ENCODE measurements around the gene PROB1.
A peak's percentile ranks its signal among the peaks of the same experiment; 100 is the strongest.
"Not testable (repeated sequence)": the region's sequence is repeated elsewhere in the genome, so short reads cannot be mapped to it uniquely, and the experiment has no call there.

Gene PROB1

GRCh38 chr5:139371482-139372435, 23.1 kb downstream of the PROB1 start:
- no peak for DNase-seq
- CTCF ChIA-PET, result no interaction called here
- H3K4me1 Mint-ChIP-seq, result peaks cover 13% of the 10 kb centered on the region
- H3K4me3 Mint-ChIP-seq, result no peak overlapping the region
- peaks cover 23% of the 10 kb centered on the region for H3K36me3 Mint-ChIP-seq
- no peaks in the 10 kb centered on the region for H3K27me3 Mint-ChIP-seq
- H3K9me3 Mint-ChIP-seq, result no peaks in the 10 kb centered on the region
- peak overlapping the region; percentile 55 for H3K27ac Mint-ChIP-seq

DNA sequence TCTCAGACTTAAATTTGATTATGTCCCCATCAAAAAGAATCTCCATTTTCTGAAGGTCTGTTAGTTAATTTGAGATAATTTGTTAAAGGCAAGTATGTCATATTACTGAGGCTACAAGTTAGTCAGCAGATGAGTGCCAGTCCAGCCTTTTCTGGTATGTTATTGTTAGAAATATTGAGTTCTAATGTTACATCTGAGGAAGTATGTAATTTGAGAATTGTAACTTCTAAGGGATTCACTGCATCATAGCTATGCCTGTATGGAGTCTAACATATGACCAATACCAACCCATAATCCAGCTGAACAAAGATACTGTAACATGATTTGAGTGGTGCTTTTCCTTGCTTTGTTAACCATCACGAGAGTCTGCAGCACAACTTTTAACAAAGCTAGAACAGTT, 25.7 kb downstream of the PROB1 start:
- DNase-seq, result no peak
- Mint-ChIP-seq H3K9me3 (no peaks in the 10 kb centered on the region), H3K4me1 (peaks cover 13% of the 10 kb centered on the region), H3K36me3 (peaks cover 35% of the 10 kb centered on the region), H3K27me3 (no peaks in the 10 kb centered on the region), H3K4me3 (no peak overlapping the region), H3K27ac (no peak overlapping the region)
- CTCF ChIA-PET, result interaction anchor here (0.9 to 1.9 kb wide), 8 partner anchors 8 to 118 kb away, joined by 3 to 4 read pairs (median 3); no protein-coding TSS in a partner anchor

DNA sequence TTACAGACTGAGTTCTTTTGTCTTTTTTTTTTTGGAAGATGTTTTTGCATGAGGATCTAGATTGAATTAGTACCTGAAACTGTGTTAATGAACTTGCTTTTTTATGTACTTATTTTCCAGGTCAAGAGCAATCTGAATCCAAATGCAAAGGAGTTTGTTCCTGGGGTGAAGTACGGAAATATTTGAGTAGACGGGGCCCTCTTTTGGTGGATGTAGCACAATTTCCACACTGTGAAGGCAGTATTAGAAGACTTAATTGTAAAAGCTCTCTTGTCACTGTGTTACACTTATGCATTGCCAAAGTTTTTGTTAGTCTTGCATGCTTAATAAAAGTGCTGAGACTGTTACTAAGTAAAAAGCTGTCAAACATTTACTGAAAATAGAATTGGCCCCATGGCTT, 26.3 kb downstream of the PROB1 start:
- Mint-ChIP-seq H3K27ac (no peak overlapping the region), H3K9me3 (no peaks in the 10 kb centered on the region), H3K4me3 (no peak overlapping the region), H3K4me1 (peaks cover 13% of the 10 kb centered on the region), H3K27me3 (no peaks in the 10 kb centered on the region), H3K36me3 (peaks cover 41% of the 10 kb centered on the region)
- no peak for DNase-seq
- CTCF ChIA-PET, result interaction anchor here (0.9 to 1.9 kb wide), 6 partner anchors 12 to 118 kb away, joined by 3 to 4 read pairs (median 4); no protein-coding TSS in a partner anchor

- Mint-ChIP-seq H3K27me3 (no peaks in the 10 kb centered on the region), H3K36me3 (peaks cover 35% of the 10 kb centered on the region), H3K9me3 (no peaks in the 10 kb centered on the region), H3K4me3 (no peak overlapping the region), H3K4me1 (no peaks in the 10 kb centered on the region), H3K27ac (no peak overlapping the region)
- CTCF ChIA-PET, result interaction anchor here (0.5 to 1.3 kb wide), 2 partner anchors 29 to 76 kb away, joined by 3 to 4 read pairs; no protein-coding TSS in a partner anchor
- DNase-seq, result no peak
Measured at GRCh38 chr5:139364466-139364865, 30.4 kb downstream of the PROB1 start.

DNA sequence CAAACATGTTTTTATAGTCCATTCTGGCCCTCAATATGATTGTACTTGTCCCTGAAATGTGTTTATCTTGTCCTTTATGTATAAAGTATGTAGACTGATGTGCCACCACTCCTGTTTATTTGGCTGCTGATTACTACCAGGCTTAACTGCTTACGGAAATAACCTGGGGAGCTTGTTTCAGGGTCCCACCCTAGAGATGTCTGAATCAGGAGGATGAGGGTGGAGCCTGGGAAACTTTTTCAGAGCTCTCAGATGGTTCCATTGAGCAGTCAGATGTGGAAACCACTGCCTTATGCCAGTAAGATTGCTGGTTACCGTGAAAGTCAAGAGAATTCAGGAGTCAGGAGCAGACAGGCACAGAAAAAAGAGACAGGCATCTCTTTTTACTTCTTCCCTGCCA, 31.0 kb downstream of the PROB1 start:
- Mint-ChIP-seq H3K9me3 (no peaks in the 10 kb centered on the region), H3K4me3 (no peak overlapping the region), H3K36me3 (peaks cover 33% of the 10 kb centered on the region), H3K4me1 (no peaks in the 10 kb centered on the region), H3K27me3 (no peaks in the 10 kb centered on the region), H3K27ac (no peak overlapping the region)
- no peak for DNase-seq
- CTCF ChIA-PET, result interaction anchor here (0.5 to 1.3 kb wide), 2 partner anchors 28 to 75 kb away, joined by 3 to 4 read pairs; no protein-coding TSS in a partner anchor

DNA sequence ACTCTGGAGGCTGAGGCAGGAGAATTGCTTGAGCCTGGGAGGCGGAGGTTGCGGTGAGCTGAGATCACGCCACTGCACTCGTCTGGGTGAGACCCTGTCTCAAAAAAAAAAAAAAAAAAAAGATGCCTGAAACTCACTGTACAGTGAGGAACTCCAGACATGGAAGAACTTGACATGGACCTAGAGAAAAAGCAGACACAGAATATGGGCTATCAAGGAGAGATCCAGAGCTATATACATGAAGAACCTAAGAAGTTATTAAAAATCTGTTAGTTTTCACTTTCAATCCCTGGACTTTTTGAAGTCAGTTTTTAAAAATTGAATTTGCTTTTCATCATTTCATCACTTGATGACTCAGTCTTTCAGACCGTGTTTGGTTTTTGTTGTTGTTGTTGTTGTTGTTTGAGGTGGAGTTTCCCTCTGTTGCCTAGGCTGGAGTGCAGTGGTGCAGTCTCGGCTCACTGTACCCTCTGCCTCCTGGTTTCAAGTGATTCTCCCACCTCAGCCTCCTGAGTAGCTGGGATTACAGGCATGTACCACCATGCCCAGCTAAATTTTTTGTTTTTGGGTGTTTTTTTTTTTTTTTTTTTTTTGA, 33.0 kb downstream of the PROB1 start:
- peaks cover 33% of the 10 kb centered on the region for H3K36me3 Mint-ChIP-seq

GRCh38 chr5:139360384-139360783, 34.5 kb downstream of the PROB1 start:
- CTCF ChIA-PET, result no interaction called here
- Mint-ChIP-seq H3K4me3 (no peak overlapping the region), H3K27me3 (no peaks in the 10 kb centered on the region)

More for the DNA sequence above, 33.0 kb downstream of the PROB1 start:
- H3K27ac Mint-ChIP-seq, result no peak overlapping the region
- no peak overlapping the region for H3K4me3 Mint-ChIP-seq
- CTCF ChIA-PET, result interaction anchor here (1.1 kb wide), 1 partner anchor 8 kb away, joined by 3 read pairs; no protein-coding TSS in a partner anchor
- no peak for DNase-seq
- no peaks in the 10 kb centered on the region for H3K27me3 Mint-ChIP-seq
- H3K4me1 Mint-ChIP-seq, result peaks cover 4% of the 10 kb centered on the region
- H3K9me3 Mint-ChIP-seq, result no peaks in the 10 kb centered on the region

GRCh38 chr5:139358064-139358463, 36.8 kb downstream of the PROB1 start:
- Mint-ChIP-seq H3K36me3 (peaks cover 21% of the 10 kb centered on the region), H3K4me1 (peaks cover 5% of the 10 kb centered on the region), H3K4me3 (no peak overlapping the region), H3K9me3 (peaks cover 5% of the 10 kb centered on the region), H3K27ac (no peak overlapping the region), H3K27me3 (no peaks in the 10 kb centered on the region)
- no peak for DNase-seq
- CTCF ChIA-PET, result interaction anchor here (2.0 kb wide), 1 partner anchor 16 kb away, joined by 5 read pairs; the partner anchor contains the start of gene PAIP2

More at GRCh38 chr5:139360384-139360783, 34.5 kb downstream of the PROB1 start:
- Mint-ChIP-seq H3K27ac (no peak overlapping the region), H3K36me3 (peaks cover 27% of the 10 kb centered on the region), H3K9me3 (no peaks in the 10 kb centered on the region), H3K4me1 (peaks cover 5% of the 10 kb centered on the region)
- DNase-seq, result no peak

DNA sequence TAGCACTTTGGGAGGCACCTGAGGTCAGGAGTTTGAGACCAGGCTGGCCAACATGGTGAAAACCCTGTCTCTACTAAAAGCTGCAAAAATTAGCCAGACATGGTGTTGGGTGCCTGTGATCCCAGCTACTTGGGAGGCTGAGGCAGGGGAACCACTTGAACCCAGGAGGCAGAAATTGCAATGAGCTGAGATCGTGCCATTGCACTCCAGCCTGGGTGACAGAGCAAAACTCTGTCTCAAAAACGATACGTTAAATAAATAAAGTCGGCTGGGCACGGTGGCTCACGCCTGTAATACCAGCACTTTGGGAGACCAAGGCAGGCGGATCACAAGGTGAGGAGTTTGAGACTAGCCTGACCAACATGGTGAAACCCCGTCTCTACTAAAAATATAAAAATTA, 39.0 kb downstream of the PROB1 start:
- H3K27ac Mint-ChIP-seq, H3K4me3 Mint-ChIP-seq, H3K27me3 Mint-ChIP-seq, DNase-seq, H3K9me3 Mint-ChIP-seq, H3K4me1 Mint-ChIP-seq: not testable (repeated sequence)
- peaks cover 30% of the 10 kb centered on the region for H3K36me3 Mint-ChIP-seq
- CTCF ChIA-PET, result interaction anchor here (2.0 kb wide), 1 partner anchor 14 kb away, joined by 5 read pairs; the partner anchor contains the start of gene PAIP2

DNA sequence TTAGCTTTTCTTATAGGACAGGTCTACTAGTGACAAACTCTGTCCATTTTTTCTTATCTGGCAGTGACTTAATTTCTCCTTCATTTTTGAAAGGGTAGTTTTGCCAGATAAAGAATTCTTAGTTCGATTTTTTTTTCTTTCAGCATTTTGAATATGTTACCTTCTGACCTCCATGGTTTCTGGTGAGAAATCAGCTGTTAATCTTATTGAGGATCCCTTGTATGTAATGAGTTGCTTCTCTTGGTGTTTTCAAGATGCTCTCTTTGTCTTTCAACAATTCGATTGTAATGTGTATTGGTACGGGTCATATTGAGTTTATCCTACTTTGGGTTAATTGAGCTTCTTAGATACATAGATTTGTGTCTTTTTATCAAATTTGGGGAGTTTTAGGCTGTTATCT, 40.7 kb downstream of the PROB1 start:
- peaks cover 30% of the 10 kb centered on the region for H3K36me3 Mint-ChIP-seq
- peaks cover 5% of the 10 kb centered on the region for H3K4me1 Mint-ChIP-seq
- H3K9me3 Mint-ChIP-seq, result peaks cover 5% of the 10 kb centered on the region
- no peak overlapping the region for H3K4me3 Mint-ChIP-seq
- CTCF ChIA-PET, result no interaction called here
- no peaks in the 10 kb centered on the region for H3K27me3 Mint-ChIP-seq
- H3K27ac Mint-ChIP-seq, result no peak overlapping the region
- no peak for DNase-seq

DNA sequence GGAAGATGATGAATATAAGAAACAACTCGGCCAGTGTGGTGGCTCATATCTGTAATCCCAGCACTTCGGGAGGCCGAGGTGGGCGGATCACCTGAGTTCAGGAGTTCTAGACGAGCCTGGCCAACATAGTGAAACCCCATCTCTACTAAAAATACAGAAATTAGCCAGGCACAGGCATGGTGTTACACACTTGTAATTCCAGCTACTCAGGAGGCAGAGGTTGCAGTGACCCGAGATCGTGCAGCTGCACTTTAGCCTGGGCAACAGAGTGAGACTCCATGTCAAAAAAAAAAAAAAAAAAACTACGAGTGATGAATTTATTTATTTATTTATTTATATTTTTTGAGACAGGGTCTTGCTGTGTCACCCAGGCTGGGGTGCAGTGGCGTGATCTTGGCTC, 47.0 kb downstream of the PROB1 start:
- H3K4me1 Mint-ChIP-seq, result peaks cover 28% of the 10 kb centered on the region
- CTCF ChIA-PET, H3K27me3 Mint-ChIP-seq, DNase-seq, H3K27ac Mint-ChIP-seq, H3K4me3 Mint-ChIP-seq, H3K9me3 Mint-ChIP-seq: not testable (repeated sequence)
- H3K36me3 Mint-ChIP-seq, result peaks cover 35% of the 10 kb centered on the region

DNA sequence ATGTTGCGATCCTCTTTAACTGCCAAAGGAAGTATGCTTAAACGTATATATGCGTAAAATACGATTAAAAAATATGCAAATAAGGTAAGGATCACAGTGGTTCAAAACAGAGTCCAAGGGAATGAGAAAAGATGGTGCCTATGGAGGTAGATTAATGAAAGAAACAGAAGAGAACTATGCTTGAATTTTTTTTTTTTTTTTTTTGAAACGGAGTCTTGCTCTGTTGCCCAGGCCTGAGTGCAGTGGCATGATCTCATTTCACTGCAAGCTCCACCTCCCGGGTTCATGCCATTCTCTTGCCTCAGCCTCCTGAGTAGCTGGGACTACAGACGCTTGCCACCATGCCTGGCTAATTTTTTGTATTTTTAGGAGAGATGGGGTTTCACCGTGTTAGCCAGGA, 49.5 kb downstream of the PROB1 start:
- H3K4me3 Mint-ChIP-seq, H3K27me3 Mint-ChIP-seq, H3K27ac Mint-ChIP-seq, H3K9me3 Mint-ChIP-seq, DNase-seq, CTCF ChIA-PET: not testable (repeated sequence)
- Mint-ChIP-seq H3K4me1 (peaks cover 47% of the 10 kb centered on the region), H3K36me3 (peaks cover 31% of the 10 kb centered on the region)

GRCh38 chr5:139344177-139344576, 50.7 kb downstream of the PROB1 start:
- Mint-ChIP-seq H3K27ac (no peak overlapping the region), H3K4me1 (peaks cover 50% of the 10 kb centered on the region), H3K36me3 (peaks cover 31% of the 10 kb centered on the region), H3K9me3 (no peaks in the 10 kb centered on the region), H3K27me3 (peaks cover 5% of the 10 kb centered on the region), H3K4me3 (peak overlapping the region; percentile 26)
- no peak for DNase-seq
- CTCF ChIA-PET, result interaction anchor here (1.1 kb wide), 1 partner anchor 74 kb away, joined by 3 read pairs; no protein-coding TSS in a partner anchor

DNA sequence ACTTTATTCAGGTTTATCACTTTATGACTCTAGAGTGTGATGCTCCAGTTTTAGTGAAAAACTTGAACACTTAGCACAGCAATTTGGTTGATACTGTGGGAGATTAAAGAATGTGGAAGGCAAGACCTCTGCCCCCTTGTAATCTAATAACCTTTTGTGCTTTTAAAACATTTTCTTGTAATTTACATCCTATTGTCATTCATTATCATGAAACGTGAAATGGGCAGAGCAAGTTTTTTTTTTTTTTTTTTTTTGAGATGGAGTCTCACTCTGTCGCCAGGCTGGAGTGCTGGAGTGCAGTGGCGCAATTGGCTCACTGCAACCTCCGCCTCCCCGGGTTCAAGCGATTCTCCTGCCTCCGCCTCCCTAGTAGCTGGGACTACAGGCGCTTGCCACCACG, 51.4 kb downstream of the PROB1 start:
- Mint-ChIP-seq H3K4me1 (peaks cover 47% of the 10 kb centered on the region), H3K36me3 (peaks cover 30% of the 10 kb centered on the region), H3K4me3 (peak overlapping the region; percentile 95), H3K9me3 (no peaks in the 10 kb centered on the region), H3K27me3 (peaks cover 5% of the 10 kb centered on the region), H3K27ac (peak overlapping the region; percentile 99)
- DNase-seq, result no peak
- CTCF ChIA-PET, result interaction anchor here (1.1 kb wide), 1 partner anchor 75 kb away, joined by 3 read pairs; no protein-coding TSS in a partner anchor
